GM23248 (cell line): ENCODE data around the gene NECTIN3.

Experiments
- EZH2 ChIP-seq: fragments of 200-600 bp; sonication (generic); IDR thresholded peaks from 2 replicates; pipeline ENCODE4 v1.6.1; 2018; ENCODE audit warnings: antibody characterized with exemption, mild to moderate bottlenecking; ENCODE audit not compliant: insufficient read depth, poor library complexity, severe bottlenecking
- EZH2phosphoT487 ChIP-seq: fragments of 200-600 bp; sonication (generic); IDR thresholded peaks from 2 replicates; pipeline ENCODE4 v1.6.1; 2018; ENCODE audit warnings: antibody characterized with exemption, moderate library complexity, mild to moderate bottlenecking, low read depth; ENCODE audit not compliant: insufficient read depth

GRCh38 chr3:111152496-111152895, 80.9 kb downstream of the NECTIN3 start:
- TF ChIP-seq EZH2phosphoT487, result no peak
- TF ChIP-seq EZH2, result no peak
